PC-3 (cell line): Measurements from ENCODE around the gene GADD45G. TPM values are rescaled to one million over a fixed set of nuclear protein-coding genes. Genes with fewer than 3 reads are reported as not detected.

ENCODE experiments used
- ATAC-seq: fragments of 200-7000 bp; cut with Tn5 transposase; 2 replicates; pipeline ENCODE4 v1.9.1; 2020; ENCODE audit warnings: mild to moderate bottlenecking, moderate library complexity
- BruUV-seq: library from RNA; stranded (reverse); fragments of 400-500 nt; replicated peaks from 2 replicates; lab custom pipeline; 2021; lab: Mats Ljungman, UMichigan
- CTCF ChIA-PET: fragments of 300-600 bp; sonication (Branson Sonifier 250); formaldehyde crosslinking; loops from one replicate; lab custom pipeline; 2022; ENCODE audit warnings: antibody characterized with exemption; lab: Charles Lee
- POLR2A ChIA-PET: fragments of 300-600 bp; sonication (Branson Sonifier 250); formaldehyde crosslinking; loops from one replicate; lab custom pipeline; 2022; ENCODE audit warnings: antibody characterized with exemption; ENCODE audit not compliant: unreplicated experiment; lab: Charles Lee
- DNase-seq: peaks from one replicate; pipeline ENCODE4 v3.0.0-alpha.2; 2015
- H2AFZ ChIP-seq: fragments of 300-600 bp; sonication (generic); 2 replicates; pipeline ENCODE4 v1.6.0; 2016; ENCODE audit warnings: antibody characterized with exemption, low read length
- H3F3A ChIP-seq: fragments of 300-600 bp; sonication (generic); one replicate; pipeline ENCODE4 v1.6.0; 2017; ENCODE audit warnings: antibody characterized with exemption, low read length, control low read depth, mild to moderate bottlenecking; ENCODE audit not compliant: unreplicated experiment
- H3K27ac ChIP-seq: fragments of 300-600 bp; sonication (generic); 2 replicates; pipeline ENCODE4 v1.5.1; 2016; ENCODE audit warnings: mild to moderate bottlenecking, low read length
- H3K27me3 ChIP-seq: fragments of 300-600 bp; sonication (generic); 2 replicates; pipeline ENCODE4 v1.6.1; 2016; ENCODE audit warnings: low read length, mixed read lengths
- H3K36me3 ChIP-seq: fragments of 300-600 bp; sonication (generic); 2 replicates; pipeline ENCODE4 v1.6.1; 2016; ENCODE audit warnings: low read depth, mixed run types, low read length, mixed read lengths
- H3K4me1 ChIP-seq: fragments of 300-600 bp; sonication (generic); 2 replicates; pipeline ENCODE4 v1.5.1; 2016; ENCODE audit warnings: low read length; ENCODE audit not compliant: insufficient read depth
- H3K4me2 ChIP-seq: fragments of 300-600 bp; sonication (generic); 2 replicates; pipeline ENCODE4 v1.6.0; 2016; ENCODE audit warnings: low read length
- H3K4me3 ChIP-seq: fragments of 300-600 bp; sonication (generic); 2 replicates; pipeline ENCODE4 v1.5.1; 2016; ENCODE audit warnings: mild to moderate bottlenecking, low read length, mixed read lengths
- H3K79me2 ChIP-seq: fragments of 300-600 bp; sonication (generic); 2 replicates; pipeline ENCODE4 v1.6.1; 2017; ENCODE audit warnings: low read length, mixed read lengths
- H3K9ac ChIP-seq: fragments of 300-600 bp; sonication (generic); 2 replicates; pipeline ENCODE4 v1.6.0; 2016; ENCODE audit warnings: mild to moderate bottlenecking, low read length
- H3K9me2 ChIP-seq: fragments of 300-600 bp; sonication (generic); replicated peaks from 2 replicates; pipeline ENCODE4 v1.6.1; 2016; ENCODE audit warnings: mixed run types, low read length, mixed read lengths
- H3K9me3 ChIP-seq: fragments of 300-600 bp; sonication (generic); 2 replicates; pipeline ENCODE4 v1.6.1; 2016; ENCODE audit warnings: low read length, mixed read lengths
- H4K20me1 ChIP-seq: fragments of 300-600 bp; sonication (generic); 2 replicates; pipeline ENCODE4 v1.6.1; 2016; ENCODE audit warnings: low read length, mixed read lengths
- EZH2 ChIP-seq: fragments of 300-600 bp; sonication (generic); IDR thresholded peaks from one replicate; pipeline ENCODE4 v1.6.1; 2017; ENCODE audit warnings: antibody characterized with exemption, mild to moderate bottlenecking, low read length; ENCODE audit not compliant: unreplicated experiment
- EZH2phosphoT487 ChIP-seq: fragments of 300-600 bp; sonication (generic); IDR thresholded peaks from 2 replicates; pipeline ENCODE4 v1.6.1; 2018; ENCODE audit warnings: mild to moderate bottlenecking, antibody characterized with exemption, low read length, borderline replicate concordance
- intact Hi-C: fragments of 100-400 bp; cut with micrococcal nuclease; formaldehyde crosslinking; loops from 2 replicates; pipeline ENCODE4 v1.9.0; 2023
- total RNA-seq: library from RNA; depleted of rRNA; stranded (reverse); fragments of >200 nt; gene quantifications from 2 replicates; pipeline ENCODE4 v1.2.3, GENCODE V29; 2014
- TF ChIP-seq, protein P1 (sequence below): fragments of 300-600 bp; sonication (generic); conservative IDR thresholded peaks from 2 replicates; pipeline ENCODE4 v1.5.1; 2017; ENCODE audit warnings: antibody characterized with exemption, low read depth, mild to moderate bottlenecking, low read length

Gene GADD45G
- total RNA-seq, 1 experiment from 2014 or later, result 2.1 TPM

DNA sequence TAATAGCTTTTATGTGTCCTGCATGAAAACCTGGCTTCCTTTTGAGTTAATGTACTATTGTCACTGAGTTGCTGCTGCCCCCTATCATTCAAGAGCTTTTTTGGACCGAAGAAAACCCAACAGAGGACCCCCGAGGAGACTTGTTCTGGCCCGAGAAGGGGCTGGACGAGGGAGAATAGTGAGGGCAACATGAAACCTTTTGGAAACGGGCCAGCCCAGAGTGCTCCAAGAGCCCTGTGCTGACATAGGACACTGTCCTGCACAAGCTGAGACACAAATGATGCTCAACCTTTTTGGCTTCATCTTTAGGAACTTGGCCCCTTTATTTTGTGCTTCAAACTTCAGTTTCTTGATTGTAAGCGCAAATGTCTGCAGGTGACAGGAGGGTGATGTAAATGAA lies 4.0 kb upstream of the GADD45G start:
- Histone ChIP-seq H3K27ac (no peak overlapping the region), H3K9me3 (no peaks in the 10 kb centered on the region), H3F3A (no peaks in the 10 kb centered on the region), H3K4me1 (peaks cover 7% of the 10 kb centered on the region; the same call in 1 of the 2 replicates), H3K27me3 (peaks cover 33% of the 10 kb centered on the region), H3K79me2 (no peaks in the 10 kb centered on the region), H3K36me3 (no peaks in the 10 kb centered on the region), H3K9ac (no peak overlapping the region), H4K20me1 (no peaks in the 10 kb centered on the region), H3K9me2 (no peaks in the 10 kb centered on the region), H3K4me3 (no peak overlapping the region), H2AFZ (no peak overlapping the region), H3K4me2 (no peak overlapping the region)
- ATAC-seq (no peak), DNase-seq (no peak)
- intact Hi-C loops, result no loop called here
- CTCF ChIA-PET, result no interaction called here
- TF ChIP-seq EZH2phosphoT487, result no peak
- TF ChIP-seq, protein P1, sequence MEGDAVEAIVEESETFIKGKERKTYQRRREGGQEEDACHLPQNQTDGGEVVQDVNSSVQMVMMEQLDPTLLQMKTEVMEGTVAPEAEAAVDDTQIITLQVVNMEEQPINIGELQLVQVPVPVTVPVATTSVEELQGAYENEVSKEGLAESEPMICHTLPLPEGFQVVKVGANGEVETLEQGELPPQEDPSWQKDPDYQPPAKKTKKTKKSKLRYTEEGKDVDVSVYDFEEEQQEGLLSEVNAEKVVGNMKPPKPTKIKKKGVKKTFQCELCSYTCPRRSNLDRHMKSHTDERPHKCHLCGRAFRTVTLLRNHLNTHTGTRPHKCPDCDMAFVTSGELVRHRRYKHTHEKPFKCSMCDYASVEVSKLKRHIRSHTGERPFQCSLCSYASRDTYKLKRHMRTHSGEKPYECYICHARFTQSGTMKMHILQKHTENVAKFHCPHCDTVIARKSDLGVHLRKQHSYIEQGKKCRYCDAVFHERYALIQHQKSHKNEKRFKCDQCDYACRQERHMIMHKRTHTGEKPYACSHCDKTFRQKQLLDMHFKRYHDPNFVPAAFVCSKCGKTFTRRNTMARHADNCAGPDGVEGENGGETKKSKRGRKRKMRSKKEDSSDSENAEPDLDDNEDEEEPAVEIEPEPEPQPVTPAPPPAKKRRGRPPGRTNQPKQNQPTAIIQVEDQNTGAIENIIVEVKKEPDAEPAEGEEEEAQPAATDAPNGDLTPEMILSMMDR, result no peak
- TF ChIP-seq EZH2, result no peak
- POLR2A ChIA-PET, result no interaction called here
- no TSS peak for BruUV-seq

DNA sequence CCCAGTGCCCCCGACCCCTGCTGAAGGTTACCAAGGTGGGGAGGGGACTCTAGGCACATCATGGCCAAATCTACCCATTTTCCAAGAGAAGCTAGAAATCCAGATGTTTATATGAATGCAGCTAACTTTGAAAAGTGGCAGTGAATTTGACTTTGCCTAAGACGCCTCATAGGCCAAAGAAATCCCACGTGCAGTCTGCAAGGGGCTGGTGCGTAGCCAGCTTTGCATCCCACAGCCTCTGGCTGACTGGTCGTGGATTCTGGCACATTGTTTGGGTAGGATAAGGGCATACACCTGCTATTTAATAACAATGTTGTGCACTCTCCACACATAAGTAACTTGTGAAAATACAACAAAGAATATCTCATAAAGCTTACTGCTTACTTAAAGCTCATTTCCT lies 3.5 kb upstream of the GADD45G start:
- intact Hi-C loops, result no loop called here
- BruUV-seq, result no TSS peak
- Histone ChIP-seq H3F3A (no peaks in the 10 kb centered on the region), H3K27ac (no peak overlapping the region), H3K4me1 (peaks cover 8% of the 10 kb centered on the region; the same call in 1 of the 2 replicates), H3K9ac (no peak overlapping the region), H3K9me3 (no peaks in the 10 kb centered on the region), H3K79me2 (no peaks in the 10 kb centered on the region), H2AFZ (no peak overlapping the region), H3K4me3 (no peak overlapping the region), H3K4me2 (no peak overlapping the region), H3K9me2 (no peaks in the 10 kb centered on the region), H4K20me1 (no peaks in the 10 kb centered on the region), H3K36me3 (no peaks in the 10 kb centered on the region), H3K27me3 (peaks cover 30% of the 10 kb centered on the region)
- CTCF ChIA-PET, result no interaction called here
- TF ChIP-seq EZH2 (no peak), EZH2phosphoT487 (no peak)
- TF ChIP-seq, protein P1, result no peak
- DNase-seq (no peak), ATAC-seq (no peak)
- POLR2A ChIA-PET, result no interaction called here

DNA sequence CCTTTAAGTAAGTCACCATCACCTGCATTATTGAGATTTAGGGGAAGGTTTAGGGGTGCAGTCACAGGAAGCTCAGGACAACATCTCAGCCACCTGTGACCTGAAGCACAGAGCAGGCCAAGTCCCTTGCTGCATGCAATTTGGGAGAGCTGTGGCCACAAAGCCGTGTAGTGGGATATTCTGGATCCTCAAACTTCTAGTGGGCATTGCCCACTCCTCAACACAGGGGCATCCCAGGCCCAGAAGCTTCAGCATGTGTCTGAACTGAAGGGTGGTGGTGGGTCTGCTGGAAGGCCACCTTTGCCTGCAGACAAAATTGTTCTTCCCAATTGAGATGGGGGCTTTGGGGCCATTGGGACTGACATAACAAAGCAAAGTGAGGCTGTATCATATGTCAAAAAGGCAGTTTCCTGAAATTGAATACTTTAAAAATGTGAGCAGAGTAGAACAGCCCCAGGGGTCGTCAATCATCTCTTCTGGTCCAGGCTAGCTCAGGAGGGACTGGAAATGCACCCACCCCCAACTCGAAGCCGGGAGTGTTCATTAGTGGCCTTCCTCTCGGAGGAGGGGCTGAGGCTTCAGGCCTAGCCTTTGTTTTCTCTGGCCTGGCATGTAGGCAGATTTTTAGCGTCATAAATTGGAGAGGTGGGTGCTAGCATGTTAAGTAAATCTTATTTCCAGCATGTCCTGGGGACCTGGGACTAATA lies 2.8 kb upstream of the GADD45G start:
- no peak for TF ChIP-seq EZH2
- TF ChIP-seq, protein P1, result no peak
- TF ChIP-seq EZH2phosphoT487, result no peak
- Histone ChIP-seq H3K4me1 (peaks cover 15% of the 10 kb centered on the region), H3K4me3 (no peak overlapping the region), H3K9ac (no peak overlapping the region), H3K4me2 (no peak overlapping the region), H3K9me2 (no peaks in the 10 kb centered on the region), H3K79me2 (no peaks in the 10 kb centered on the region), H4K20me1 (no peaks in the 10 kb centered on the region), H3K9me3 (no peaks in the 10 kb centered on the region), H3F3A (no peaks in the 10 kb centered on the region), H3K27me3 (peaks cover 30% of the 10 kb centered on the region), H3K36me3 (no peaks in the 10 kb centered on the region), H2AFZ (no peak overlapping the region), H3K27ac (no peak overlapping the region)
- ChIA-PET POLR2A (no interaction called here), CTCF (no interaction called here)
- DNase-seq (no peak), ATAC-seq (no peak)
- intact Hi-C loops, result no loop called here
- no TSS peak for BruUV-seq
